Esophagus (tissue), 2 donors: ENCODE measurements around the gene SF1. TPM values are rescaled to one million over a fixed set of nuclear protein-coding genes. Genes with fewer than 3 reads are reported as not detected.

Experiments
- H3K27ac ChIP-seq, 2 donors: one replicate each; pipeline ENCODE4 v1.5.1; 2013; ENCODE audit warnings: low read depth in 2 of 2, mild to moderate bottlenecking in 2 of 2, inconsistent platforms in 1 of 2, low read length in 1 of 2, moderate library complexity in 1 of 2
- H3K27me3 ChIP-seq, 2 donors: one replicate each; pipeline ENCODE4 v1.6.1; 2013; ENCODE audit warnings: low read length in 2 of 2, control low read depth in 1 of 2, mild to moderate bottlenecking in 1 of 2; ENCODE audit not compliant: insufficient read depth in 2 of 2, control insufficient read depth in 1 of 2
- H3K36me3 ChIP-seq, 2 donors: one replicate each; pipeline ENCODE4 v1.6.1; 2013; ENCODE audit warnings: low read length in 1 of 2; ENCODE audit not compliant: control insufficient read depth in 2 of 2, insufficient read depth in 2 of 2
- H3K4me1 ChIP-seq, 2 donors: one replicate each; pipeline ENCODE4 v1.6.1; 2013; ENCODE audit warnings: low read length in 1 of 2; ENCODE audit not compliant: control insufficient read depth in 2 of 2, insufficient read depth in 2 of 2
- H3K4me3 ChIP-seq, 2 donors: one replicate each; pipeline ENCODE4 v1.5.1; 2013; ENCODE audit warnings: low read length in 2 of 2, mild to moderate bottlenecking in 2 of 2, low read depth in 1 of 2, moderate library complexity in 1 of 2
- H3K9me3 ChIP-seq, 2 donors: one replicate each; pipeline ENCODE4 v1.6.1; 2013; ENCODE audit warnings: mild to moderate bottlenecking in 2 of 2, low read depth in 1 of 2, low read length in 1 of 2, moderate library complexity in 1 of 2; ENCODE audit not compliant: control insufficient read depth in 2 of 2, insufficient read depth in 1 of 2
- WGBS, 2 donors: extraction: QIAGEN DNeasy Blood & Tissue Kit; methylation state at CpG; one replicate each; pipeline ENCODE4 v1.1.7; 2013; 5-methylcytosine and 5-hydroxymethylcytosine counted together
- polyA plus RNA-seq, 2 donors: library from polyadenylated mRNA; stranded (reverse); fragments of 200-250 nt; gene quantifications; one replicate each; pipeline ENCODE4 v1.2.3, GENCODE V29; 2013
- donor health status: healthy with polysubstance abuse.
- donor health status: Bipolar disorder and iron deficiency.

The SF1 gene
- polyA plus RNA-seq, 2 donors = 79.0 to 88.0 TPM

DNA sequence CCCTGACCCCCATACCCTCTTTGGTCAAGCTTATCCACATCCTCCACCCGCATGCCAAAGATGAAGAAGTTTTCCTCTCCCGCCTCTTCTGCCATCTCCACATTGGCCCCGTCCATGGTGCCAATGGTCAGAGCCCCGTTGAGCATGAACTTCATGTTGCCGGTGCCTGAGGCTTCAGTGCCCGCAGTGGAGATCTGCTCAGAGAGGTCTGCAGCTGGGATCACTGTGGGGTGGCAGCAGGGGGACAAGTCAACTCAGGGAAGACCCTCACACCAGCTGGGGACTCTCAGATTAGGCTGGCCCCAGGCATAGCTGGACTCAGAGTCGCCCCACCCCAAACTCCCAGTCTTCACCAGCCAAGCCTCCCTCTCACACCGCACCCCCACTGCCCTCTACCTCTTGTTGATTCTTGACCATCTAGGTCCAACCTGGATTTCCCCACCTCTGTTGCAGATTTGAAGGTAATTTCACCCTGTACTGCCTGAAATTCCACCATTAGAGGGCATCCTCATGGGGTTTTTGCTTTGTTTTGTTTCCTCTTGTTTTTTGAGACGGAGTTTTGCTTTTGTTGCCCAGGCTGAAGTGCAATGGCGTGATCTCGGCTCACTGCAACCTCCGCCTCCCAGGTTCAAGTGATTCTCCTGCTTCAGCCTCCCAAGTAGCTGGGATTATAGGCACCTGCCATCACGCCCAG lies 27.8 kb downstream of the SF1 start:
- H3K4me3 ChIP-seq = no peak overlapping the region
- peaks cover 0 to 3% of the 10 kb centered on the region in 2 donors for H3K36me3 ChIP-seq
- H3K27ac ChIP-seq = no peak overlapping the region
- 94% methylated on average over 13 of the region's 13 CpGs for WGBS, 2 donors
- H3K27me3 ChIP-seq = no peaks in the 10 kb centered on the region
- H3K4me1 ChIP-seq = no peaks in the 10 kb centered on the region
- H3K9me3 ChIP-seq = no peaks in the 10 kb centered on the region

DNA sequence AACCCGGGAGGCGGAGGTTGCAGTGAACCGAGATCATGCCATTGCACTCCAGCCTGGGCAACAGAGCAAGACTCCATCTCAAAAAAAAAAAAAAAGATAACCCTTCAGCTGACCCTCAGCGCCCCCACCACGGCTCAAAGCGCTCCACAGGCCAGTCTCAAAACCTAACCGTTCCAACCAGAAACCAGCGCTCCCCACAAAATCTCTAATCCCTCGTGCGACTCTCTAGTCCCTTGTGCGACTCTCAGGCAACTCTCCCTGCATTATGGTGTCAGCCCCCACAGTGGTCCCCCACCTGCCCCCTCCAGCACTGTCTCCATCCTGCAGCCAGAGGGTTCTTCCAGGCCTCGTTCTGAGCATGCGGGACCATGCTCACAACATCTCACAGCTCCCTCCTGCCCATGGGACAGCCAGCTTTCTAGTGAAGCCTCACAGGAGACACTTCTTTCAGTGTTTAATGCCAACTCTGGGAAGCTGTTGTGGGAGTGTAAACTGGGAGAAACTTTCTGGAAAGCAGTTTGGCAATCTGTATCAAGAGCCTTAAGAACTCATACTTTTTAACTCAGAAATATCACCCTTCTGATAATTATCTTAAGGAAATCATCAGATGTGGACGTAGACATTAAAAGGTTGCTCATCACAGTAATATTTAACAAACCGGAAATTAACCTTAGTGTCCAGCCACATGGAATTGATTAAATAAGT lies 30.2 kb downstream of the SF1 start:
- Histone ChIP-seq H3K9me3 (no peaks in the 10 kb centered on the region), H3K4me1 (peaks cover 0 to 9% of the 10 kb centered on the region in 2 donors), H3K36me3 (no peaks in the 10 kb centered on the region), H3K27me3 (no peaks in the 10 kb centered on the region), H3K4me3 (no peak overlapping the region), H3K27ac (peak overlapping the region in 1 of 2 donors; percentile 36)
- WGBS, 2 donors = 77 to 78% methylated on average over 15 of the region's 15 CpGs

DNA sequence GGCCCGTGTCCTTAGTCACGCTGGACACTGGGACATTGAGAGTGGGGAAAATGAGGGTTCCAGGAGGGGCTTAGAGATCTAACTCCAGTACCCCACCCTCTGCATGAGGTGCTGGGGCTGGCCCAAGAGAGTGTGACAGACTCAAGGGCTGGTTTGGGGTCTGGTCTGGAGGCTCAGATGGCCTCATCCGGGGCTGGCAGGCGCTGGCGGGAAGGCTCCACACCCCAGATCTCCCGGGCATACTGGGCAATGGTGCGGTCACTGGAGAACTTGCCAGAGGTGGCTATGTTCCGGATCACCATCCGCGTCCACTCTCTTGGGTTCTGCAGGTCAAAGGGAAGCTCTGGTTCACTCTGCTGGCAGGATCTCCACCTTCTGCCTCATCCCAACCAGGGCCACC lies 31.9 kb downstream of the SF1 start:
- Histone ChIP-seq H3K27ac (peak overlapping the region; percentile 77 to 80), H3K36me3 (no peaks in the 10 kb centered on the region), H3K4me3 (no peak overlapping the region), H3K9me3 (no peaks in the 10 kb centered on the region), H3K27me3 (no peaks in the 10 kb centered on the region), H3K4me1 (peaks cover 0 to 12% of the 10 kb centered on the region in 2 donors)
- 77 to 78% methylated on average over 10 of the region's 10 CpGs for WGBS, 2 donors

DNA sequence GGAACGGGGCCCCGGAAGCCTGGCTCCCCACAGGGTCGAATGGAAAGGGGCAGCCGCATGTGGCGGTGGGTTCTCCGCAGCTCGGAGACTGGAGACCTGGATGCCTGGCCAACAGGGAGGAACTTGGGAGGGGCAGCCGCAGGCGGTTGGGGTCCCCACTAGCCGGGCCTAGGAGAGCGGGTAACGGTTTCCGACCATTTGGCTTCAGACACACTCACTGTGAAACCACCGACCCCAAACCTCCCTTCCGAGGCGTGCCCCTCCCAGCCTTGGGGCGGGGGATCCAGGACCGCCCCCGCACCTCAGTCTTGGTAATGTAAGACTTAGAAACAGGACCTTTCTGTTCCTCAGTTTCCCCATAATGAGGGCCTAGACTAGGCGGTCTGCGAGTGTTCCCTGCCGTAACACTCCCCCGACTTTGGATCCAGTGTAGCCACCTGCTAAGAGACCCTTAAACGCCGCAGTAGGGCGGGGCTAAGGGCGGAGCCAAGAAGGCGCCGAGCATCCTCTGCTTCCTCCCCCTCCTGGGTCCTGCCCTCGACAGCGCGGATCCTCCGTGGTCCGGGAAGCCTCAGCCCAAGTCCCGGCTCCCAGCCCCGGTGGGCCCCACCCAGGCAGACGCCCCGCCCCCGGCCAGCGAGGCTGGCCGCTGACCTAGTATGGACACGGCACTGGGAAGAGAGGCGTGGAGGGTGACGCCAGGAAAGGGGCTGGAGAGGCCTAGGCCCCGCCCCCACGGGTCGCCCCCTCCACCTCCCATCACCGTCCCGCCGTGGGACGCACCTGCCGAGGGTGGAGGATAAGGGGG lies 32.6 kb downstream of the SF1 start:
- Histone ChIP-seq H3K27ac (peak overlapping the region; percentile 77 to 80), H3K4me1 (peaks cover 0 to 12% of the 10 kb centered on the region in 2 donors), H3K27me3 (no peaks in the 10 kb centered on the region), H3K36me3 (no peaks in the 10 kb centered on the region), H3K4me3 (peak overlapping the region; percentile 43 to 45), H3K9me3 (no peaks in the 10 kb centered on the region)
- WGBS, 2 donors = 2% methylated on average over 52 of the region's 52 CpGs

DNA sequence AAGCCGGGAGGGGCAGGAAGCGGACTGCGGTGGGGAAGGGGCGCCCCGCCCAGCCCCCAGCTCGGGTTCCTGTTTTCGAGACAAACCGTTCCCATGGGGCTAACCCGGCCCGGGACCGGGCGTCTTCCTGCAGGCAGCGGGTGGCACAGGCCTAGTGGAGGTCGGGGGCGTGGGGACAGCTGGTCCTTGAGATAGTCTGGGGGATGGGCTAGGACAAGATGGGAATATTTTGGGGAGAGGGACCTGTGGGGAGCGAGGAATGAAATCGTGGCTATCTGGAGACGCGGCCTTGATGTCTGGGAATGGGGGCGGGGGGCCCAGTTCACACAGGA lies 33.2 kb downstream of the SF1 start:
- WGBS, 2 donors = 2 to 3% methylated on average over 19 to 20 of the region's 20 CpGs
- Histone ChIP-seq H3K4me3 (peak overlapping the region; percentile 43 to 45), H3K36me3 (no peaks in the 10 kb centered on the region), H3K4me1 (peaks cover 0 to 12% of the 10 kb centered on the region in 2 donors), H3K27me3 (no peaks in the 10 kb centered on the region), H3K27ac (peak overlapping the region; percentile 77 to 80), H3K9me3 (no peaks in the 10 kb centered on the region)

DNA sequence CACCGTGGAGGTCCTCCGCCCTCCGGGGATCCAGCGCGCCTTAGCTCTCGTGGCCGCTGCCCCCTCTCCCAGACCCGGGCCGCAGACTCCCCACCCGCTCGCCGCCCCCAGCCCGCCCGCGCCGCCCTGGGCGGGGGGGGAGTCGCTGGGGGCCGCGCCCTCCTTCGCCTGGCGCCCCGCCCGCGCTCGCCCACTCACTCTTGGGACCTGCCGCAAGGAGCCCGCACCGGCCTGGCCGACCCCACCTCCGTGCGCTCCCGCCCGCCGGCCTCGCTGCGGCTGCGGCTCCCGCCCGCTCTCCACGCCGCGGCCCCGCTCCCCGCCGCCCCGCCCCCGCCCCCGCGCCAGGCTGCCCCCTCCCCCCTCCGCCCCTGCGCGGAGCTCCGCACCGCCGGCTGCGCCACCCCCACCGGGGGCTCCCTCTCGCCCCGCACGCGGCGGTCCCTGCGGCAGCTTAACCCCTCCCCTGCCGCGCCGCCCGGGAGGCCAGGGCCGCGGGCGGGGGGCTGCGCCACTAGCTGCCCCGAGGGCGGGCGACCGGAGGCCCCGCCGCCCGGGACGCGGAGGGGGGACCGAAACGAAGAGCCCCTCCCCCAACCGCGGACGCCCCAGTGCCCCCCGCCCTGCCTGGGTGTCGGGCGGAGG lies 33.7 kb downstream of the SF1 start:
- 1 to 2% methylated on average over 32 to 88 of the region's 89 CpGs for WGBS, 2 donors
- Histone ChIP-seq H3K27me3 (no peaks in the 10 kb centered on the region), H3K27ac (peak overlapping the region; percentile 77 to 80), H3K4me3 (peak overlapping the region; percentile 43 to 51), H3K4me1 (peaks cover 0 to 12% of the 10 kb centered on the region in 2 donors), H3K36me3 (no peaks in the 10 kb centered on the region), H3K9me3 (no peaks in the 10 kb centered on the region)

DNA sequence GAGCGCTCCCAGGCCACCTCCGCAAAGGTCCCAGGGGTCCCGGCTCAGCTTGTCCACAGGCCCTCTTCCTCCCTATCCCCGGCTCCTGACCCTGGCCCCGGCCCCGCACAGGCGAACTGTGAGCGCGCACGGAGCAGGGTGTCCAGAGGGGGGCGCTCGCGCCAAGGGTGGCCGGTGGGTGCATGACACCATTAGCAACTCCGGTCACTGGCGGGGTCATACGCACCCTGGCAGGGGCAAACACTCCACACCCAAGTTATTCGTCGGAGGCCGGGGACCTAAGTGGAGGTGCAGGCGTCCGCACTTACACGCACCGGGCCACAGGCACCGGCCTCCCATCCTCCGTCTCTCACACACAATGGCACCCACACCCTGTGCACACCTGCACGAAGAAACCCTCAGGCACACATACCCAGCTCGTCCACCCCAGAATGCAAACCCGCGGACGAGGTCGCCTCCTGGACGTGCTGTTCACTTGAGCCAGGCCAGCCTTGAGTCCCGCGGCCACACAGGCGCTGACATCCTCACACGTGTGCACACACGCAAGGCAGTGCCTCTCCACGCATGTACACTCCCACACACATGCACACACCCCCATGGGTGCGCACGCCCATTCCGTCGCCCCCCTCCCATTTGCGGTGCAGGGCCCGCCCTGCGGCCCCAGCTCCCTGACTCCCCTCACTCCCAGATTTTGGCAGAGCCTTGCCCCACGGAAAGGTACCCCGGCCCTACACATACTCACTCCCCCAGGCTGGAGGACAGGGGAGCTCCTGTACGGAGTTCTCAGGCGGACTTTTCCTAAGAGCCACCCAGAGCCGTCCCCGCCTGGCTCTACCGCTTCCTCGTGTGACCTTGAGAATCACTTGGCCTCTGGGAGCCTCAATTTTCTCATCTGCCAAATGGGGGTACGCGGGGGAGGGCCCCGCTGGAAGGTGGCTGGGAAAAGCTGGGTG lies 34.5 kb downstream of the SF1 start, which contains the start of gene RASGRP2:
RASGRP2 (minus strand) TSS at position 552 of the 953 bp plus-strand sequence. CDS start 1,276 bp downstream, outside the sequence.
- H3K36me3 ChIP-seq = no peaks in the 10 kb centered on the region
- no peaks in the 10 kb centered on the region for H3K9me3 ChIP-seq
- peaks cover 0 to 12% of the 10 kb centered on the region in 2 donors for H3K4me1 ChIP-seq
- WGBS, 2 donors = 1% methylated on average over 44 to 57 of the region's 57 CpGs
- H3K4me3 ChIP-seq = peak within 1 kb of the TSS; percentile 43 to 51
- no peaks in the 10 kb centered on the region for H3K27me3 ChIP-seq
- H3K27ac ChIP-seq = peak within 1 kb of the TSS; percentile 77 to 80

DNA sequence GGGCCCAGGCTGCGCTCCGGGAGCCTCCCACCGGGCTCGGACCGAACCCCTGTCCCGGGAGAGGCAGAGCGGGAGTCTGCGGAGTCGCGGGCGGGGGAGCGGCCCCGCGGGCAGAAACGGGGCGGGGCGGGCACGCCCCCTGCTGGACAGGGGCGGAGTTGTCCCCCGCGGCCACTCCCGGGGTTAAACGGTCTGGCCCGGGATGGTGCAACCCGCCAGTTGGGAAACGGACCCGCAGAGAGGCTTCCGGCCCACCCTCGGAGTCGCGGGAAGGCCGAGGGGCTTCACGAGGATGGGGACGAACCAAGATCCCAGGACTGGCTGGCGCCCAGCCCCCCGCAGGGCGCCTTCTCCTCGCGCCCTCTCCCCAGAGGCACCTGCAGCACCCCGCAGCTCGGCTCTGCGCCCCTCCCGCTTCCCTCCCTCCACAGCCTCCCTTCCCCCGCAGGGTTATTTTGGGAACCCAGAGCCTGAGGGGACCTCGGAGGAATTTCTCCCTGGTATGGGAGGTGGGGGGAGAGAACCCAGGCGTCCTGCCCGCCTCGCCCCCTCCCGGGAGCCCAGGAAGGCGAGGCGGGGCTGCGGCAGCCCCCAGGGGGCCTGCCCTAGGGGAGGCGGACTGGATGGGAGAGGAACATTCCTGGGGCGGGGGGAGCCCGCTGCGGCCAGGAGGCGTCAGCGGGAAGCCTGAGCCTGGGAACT lies 35.3 kb downstream of the SF1 start:
- Histone ChIP-seq H3K27me3 (no peaks in the 10 kb centered on the region), H3K4me3 (peak overlapping the region; percentile 43 to 51), H3K9me3 (no peaks in the 10 kb centered on the region), H3K27ac (peak overlapping the region; percentile 66 to 80), H3K4me1 (peaks cover 0 to 12% of the 10 kb centered on the region in 2 donors), H3K36me3 (no peaks in the 10 kb centered on the region)
- WGBS, 2 donors = 0 to 1% methylated on average over 58 of the region's 58 CpGs
